Hepatic stellate cell (primary cell): ENCODE data around the gene DISC1.
"Not testable (repeated sequence)": the region's sequence is repeated elsewhere in the genome, so short reads cannot be mapped to it uniquely, and the experiment has no call there.

Experiments used
- DNase-seq: peaks from one replicate; pipeline ENCODE4 v3.0.0; 2011; ENCODE audit warnings: low spot score

Gene DISC1

DNA sequence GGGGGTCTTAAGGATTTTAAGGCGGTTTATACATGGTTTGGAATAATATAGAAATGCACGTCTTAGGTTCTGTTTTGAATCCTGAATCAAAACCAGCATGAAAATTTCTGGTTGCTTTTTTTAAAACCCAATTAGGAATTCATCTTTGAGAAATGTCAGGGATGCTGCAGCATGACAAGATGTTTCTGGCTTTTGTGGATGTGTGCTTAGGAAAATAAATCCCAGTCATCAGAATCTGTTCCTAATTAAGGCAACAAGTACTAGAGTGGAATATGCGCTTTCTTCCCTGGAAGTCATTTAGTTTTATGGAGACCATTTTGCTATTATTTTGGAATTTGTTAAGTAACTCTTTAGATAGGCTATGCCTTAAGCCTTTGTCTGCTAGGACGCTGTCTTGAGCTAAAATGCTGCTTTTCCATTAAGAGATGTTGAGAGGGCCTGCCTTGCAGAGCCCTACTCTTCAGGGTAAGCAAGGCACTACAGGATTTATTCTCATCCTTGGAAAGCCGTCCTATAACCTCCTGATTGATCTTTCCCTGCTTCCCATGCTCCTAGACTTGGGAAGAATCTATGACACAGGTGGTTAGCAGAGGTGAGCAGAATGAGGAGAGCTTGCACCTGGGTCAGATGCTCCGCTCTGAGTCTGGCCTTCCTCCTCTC, 332.8 kb downstream of the DISC1 start:
- DNase-seq: no peak

DNA sequence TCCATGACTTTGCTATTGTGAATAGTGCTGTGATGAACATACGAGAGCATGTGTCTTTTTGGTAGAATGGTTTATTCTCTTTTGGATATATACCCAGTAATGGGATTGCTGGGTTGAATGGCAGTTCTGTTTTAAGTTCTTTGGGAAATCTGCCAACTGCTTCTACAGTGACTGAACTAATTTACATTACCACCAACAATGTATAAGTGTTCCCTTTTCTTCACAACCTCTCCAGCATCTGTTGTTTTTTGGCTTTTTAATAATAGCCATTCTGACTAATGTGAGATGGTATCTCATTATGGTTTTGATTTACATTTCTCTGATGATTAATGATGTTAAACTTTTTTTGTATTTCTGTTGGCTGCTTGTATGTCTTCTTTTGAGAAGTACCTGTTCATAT, 335.2 kb downstream of the DISC1 start:
- not testable (repeated sequence) for DNase-seq

DNA sequence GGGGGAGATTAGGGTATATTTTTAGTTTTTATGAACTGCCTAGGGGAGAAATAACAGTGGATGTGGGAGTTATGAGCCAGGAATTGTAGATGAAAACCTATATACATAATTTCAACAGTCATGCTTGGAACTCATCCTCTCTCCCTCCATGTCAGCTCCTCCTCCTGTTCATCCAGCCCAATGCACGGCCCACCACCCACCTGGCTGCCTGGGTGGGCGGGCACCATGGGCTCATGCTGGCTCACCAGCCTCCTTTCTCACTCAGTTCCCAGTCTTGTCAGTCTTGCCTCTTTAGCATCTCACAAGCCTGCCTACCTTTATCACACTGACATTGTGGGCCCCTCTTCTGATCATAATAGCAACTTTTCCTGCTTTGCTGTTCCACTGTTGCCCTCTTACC, 336.0 kb downstream of the DISC1 start:
- DNase-seq: no peak

DNA sequence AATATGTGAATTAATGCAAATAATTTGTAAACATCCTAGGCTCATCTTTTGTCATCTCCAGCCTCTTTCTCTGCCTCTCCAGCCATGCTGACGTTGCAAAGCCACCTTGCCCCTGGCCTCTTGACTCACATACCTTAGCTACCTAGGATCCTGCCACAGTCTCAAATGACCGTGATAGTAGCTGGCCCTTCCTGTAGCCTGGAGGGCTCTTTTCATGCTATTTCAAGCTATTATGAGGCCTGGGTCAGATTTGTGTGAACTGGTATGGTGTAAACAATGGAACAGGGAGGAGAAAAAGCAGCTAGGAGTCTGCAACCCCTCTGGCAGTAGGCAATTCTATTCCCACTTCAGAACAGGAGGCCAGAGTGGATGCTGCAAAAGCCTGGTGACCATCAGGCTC, 337.7 kb downstream of the DISC1 start:
- DNase-seq: no peak

DNA sequence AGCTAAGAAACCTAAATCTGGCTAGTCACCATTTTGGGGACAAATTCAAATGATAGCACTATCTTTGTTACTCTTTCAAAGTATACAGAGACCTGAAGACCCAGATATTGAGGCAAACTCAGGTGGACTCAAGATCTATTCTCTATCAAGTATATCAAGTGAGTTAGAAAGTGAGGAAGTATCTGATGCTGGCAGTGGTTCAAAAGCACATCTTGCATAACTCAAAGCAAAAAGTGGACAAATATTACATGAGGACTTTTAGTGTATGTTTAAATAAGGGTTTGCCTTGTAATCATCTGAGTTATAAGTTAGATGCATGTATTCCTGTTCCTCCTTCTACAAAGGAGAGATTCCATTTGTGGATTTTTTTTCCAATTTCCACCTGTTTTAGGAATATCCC, 338.4 kb downstream of the DISC1 start:
- no peak for DNase-seq

DNA sequence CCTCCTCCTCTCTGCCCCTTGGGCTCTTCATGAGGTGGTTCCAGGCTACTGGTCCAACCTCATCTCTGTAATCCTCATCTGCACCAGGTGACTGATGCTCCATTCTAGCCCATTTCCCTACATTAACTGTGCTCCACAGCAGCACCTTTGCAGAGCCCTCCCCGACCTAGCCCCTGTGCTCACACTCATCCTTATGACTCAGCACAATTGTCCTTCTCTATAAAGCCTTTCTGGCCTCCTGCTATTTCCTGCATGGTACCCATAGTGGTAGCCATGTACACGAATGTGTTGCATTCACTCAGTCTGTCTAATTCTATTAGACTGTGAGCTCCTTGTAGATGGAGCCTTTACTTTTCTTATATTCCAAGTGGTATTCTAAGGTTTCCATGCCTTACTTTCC, 339.0 kb downstream of the DISC1 start:
- DNase-seq: no peak

DNA sequence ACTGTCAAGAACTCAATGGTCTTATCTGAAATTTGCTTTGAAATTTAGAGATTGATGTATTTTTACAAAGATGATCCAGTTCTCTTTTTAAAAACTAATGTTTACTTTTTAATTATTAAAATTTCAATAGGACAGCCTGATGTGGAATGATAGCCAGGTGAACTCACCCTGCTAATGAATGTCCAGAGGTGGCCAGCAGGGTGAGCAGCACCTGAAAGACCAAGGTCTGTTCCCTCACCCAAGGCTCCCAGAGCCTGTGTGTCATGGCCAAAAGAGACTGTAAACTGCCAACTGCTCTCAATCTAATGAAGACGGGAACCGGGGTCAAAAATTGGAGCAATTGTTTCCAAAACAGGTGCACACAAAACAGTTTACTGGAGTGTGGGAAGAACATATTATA, 340.4 kb downstream of the DISC1 start:
- DNase-seq: no peak

DNA sequence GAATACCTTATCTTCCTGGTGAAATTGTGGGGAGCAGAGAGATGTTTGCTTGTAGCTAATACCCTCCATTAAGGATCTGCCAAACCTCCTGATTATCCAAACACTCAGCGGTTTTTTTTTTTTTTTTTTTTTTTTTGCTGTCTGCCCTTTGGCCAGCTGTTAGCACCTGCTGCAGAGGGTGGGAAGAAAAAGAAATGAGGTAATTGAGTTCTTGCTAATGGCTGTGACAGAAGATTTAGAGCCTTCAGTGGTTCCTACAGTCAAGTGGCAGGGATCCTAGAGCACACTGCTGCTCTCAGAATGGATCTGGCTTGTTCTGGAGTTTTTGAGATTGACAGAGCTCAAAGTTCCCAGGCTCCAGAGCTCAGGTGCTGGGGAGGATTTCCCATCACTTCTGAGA, 342.5 kb downstream of the DISC1 start:
- DNase-seq: no peak

DNA sequence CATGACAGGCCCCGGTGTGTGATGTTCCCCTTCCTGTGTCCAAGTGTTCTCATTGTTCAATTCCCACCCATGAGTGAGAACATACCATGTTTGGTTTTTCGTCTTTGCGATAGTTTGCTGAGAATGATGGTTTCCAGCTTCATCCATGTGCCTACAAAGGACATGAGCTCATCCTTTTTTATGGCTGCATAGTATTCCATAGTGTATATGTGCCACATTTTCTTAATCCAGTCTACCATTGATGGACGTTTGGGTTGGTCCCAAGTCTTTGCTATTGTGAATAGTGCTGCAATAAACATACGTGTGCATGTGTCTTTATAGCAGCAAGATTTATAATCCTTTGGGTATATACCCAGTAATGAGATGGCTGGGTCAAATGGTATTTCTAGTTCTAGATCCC, 343.2 kb downstream of the DISC1 start:
- not testable (repeated sequence) for DNase-seq

DNA sequence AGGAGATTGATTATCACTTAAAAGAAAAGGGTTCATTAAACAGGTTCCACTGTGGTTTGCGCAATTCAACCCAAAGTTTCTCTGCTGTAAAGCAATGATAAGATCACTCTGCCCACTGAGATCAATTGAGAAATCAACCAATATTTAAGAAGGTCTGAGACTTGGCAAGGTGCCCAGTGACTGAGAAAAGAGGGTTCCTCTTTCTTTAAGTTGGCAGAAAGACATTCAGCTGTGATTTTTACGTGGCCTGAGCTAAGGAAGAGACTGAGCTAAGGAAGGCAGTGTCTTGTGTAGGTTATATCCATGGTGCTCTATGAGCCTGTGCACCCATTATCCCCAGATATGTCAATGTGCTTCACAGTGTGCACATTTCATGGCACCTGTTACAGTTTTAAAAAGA, 344.1 kb downstream of the DISC1 start:
- no peak for DNase-seq

DNA sequence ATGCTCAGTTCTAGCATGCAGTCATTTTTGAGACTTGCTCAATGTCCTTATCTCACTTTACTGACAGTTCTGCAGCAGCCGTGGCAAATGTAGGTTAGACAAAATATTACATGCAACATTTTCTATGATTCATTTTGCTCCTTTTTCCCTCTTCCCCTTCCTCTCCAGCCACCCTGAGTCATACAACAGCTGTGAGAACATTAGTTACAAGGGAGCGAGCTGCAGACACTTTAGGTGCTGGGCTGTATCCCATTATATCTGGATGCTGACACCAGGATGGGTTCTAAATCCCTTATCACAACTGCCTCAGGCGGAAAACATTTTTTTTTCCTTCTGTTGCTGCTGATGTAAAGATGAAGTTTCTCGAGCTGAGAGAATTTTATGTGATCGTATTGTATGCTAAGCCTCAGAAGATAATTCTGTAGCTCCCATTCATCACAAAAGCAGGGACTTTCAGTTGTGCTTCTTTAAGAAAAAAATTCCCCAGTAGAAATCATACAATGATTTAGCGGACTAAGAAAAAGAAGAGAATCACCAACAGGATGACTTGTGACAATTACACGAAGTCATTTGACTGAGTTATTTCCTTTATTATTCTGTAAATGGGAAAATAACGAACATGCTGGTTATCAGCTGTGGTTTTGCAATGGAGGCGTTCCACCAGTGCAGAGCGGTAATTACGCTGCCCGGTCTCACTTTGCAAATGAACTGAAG, 345.0 kb downstream of the DISC1 start:
- DNase-seq: no peak

DNA sequence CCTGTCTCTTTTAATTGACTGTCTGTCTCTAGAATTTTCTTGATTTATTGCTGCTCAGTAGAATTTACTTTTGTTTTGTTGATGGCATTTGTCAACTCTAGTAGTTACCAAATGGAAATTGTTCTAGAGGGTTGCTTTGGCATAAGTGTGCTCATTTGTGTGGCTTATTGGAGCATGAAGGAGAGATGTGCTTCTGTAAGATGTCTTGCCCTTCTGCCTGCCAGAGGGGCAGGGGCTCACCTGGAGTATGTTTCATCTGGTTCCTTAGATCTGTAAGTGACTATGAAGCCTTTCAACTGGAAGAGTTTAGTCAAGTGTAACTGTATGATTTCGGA, 345.5 kb downstream of the DISC1 start:
- DNase-seq: no peak

DNA sequence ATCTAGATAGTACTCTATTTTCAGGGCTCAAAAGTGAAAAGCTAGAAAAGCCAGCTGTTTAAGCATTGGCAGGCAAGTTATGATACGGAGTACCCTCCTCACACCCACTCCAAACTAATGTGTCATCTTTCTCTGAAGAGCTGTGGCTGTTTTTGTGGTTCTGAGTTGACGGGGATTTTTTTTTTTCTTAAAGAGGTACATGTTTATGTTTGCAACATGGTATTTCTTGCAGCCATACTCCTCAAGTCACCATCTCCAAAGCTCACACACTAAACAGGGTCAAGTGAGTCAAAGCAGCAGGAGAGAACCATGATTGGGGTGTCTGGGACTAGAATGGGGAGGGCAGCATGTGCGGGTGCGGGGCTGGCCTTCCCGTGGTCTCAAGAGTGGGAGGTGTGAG, 347.2 kb downstream of the DISC1 start:
- no peak for DNase-seq

DNA sequence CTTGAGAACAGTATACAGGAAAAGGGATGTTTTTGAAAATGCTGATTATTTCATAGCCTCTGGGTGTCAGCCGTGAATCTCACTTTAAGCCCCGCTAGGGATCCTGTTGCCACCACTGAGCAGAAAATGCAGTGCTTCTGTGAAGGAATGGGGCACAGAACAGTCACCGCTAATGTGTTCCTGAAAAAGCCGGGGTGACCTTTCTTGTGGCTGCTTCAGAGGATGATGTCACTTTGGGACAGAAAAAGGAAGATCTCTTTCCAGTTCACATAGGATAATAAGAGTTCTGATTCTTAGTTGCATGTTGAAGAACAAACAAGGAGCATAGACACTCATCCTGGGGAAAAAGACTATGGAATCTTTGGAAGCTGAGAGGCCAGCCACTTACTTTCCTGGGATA, 349.6 kb downstream of the DISC1 start:
- no peak for DNase-seq

DNA sequence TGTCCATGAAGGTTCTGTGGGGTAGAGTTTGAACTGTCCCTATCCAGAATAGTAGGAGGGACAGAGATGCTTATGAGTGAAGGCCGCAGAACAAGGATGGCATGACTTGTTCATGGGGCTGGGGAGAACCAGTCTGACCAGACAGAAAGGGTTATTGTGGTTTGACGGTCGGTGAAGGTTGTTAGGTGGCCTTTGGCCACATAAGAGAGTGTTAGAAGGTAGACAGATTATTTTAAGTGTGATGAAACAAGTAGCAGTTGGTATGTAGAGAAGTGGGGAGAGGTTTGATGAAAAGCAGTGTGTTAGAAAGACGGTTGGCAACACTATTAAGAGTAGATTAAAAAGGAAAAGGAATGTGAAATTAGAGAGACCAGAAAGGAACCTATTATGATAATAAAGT, 355.1 kb downstream of the DISC1 start:
- DNase-seq: no peak

DNA sequence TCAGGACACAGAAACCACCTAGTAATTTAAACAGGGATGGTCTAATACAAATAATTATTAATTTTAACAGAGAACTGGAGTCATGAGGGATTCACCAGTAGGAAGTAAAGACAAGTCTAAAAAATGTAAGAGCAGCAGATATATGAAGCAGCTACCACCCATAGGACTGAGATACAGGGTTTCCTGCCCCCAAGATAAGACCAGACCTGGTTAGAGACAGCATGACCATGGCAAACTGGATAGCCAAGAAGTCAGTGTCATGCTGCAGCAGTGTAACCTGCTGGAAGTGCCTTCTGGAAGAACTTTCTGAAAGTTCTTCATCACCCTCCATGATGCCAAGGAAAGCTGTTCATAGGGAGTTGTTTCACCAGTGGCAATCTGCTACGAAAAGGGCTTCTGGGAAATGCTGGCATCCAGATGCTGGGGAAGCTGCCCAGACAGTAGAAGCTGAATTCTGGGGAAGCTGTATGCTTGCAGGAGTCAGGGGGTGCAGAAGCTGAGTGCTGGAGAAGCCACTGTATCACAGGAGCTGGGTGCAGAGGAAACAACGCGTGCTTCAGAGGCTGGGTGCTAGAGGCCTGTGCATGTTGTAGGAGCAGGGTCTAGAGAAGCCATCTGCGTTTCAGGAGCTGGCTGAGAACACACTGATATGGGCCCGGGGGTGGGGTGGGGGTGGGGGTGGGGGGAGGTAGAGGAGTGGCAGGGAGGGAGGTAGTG, 356.4 kb downstream of the DISC1 start:
- DNase-seq: no peak

DNA sequence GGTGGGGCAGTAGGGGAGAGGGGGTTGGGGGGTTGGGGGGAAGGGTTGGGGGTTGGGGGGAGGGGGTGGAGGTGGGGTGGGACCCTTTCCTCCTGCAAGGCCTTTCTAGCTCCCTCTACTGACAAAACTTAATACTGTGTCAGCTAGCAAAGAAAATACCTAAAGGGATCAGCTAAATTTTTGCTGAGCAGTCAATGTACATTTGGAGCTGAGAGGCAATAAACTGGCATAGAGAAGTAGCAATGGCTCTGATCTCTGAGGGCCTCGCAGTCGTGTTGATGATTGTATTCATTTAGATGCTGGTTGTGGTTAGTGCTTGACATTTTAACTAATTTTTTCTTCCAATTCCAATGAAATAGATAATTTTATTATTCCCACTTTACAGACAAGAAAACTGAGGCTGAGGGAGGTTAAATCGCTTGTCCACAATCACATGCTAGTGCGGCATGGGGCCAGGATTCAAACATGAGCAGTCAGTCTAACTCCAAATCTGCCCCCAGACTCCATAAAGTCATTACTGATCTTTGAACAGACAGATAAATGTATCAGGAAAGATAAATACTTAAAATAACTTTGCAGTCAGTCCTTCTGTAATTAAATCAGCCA, 357.1 kb downstream of the DISC1 start:
- DNase-seq: no peak

DNA sequence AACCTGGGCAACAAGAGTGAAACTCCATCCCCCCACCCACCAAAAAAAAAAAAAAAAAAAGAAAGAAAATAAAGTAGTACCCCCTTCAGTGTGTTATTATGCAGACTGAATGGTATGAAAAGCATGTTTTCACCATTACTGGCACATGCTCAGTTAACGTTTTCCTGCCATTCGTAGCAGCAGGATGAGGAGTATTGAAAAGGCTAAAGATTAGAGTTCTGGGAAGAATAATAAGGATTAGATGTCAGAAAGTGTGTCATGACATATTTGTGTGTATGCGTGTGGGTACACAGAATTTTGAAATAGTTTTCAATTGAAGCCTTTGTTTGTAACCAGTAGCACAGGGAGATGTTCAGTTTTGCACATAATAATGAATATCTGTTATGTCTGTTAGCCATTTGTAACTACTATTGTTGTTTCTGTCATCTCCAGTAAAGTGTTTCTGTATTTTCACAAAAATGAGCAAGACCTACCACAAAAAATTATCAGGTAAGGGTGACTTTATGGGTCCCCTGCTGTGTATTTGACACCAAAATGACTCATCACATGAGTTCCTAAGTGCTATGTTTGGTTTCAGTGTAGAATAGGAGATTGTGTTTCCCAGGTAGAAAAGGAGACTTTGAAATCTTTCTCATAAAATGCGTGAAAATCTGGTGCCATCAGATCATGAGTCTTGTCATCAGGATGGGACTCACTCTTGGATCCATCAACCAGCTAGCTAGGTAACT, 358.9 kb downstream of the DISC1 start:
- no peak for DNase-seq

DNA sequence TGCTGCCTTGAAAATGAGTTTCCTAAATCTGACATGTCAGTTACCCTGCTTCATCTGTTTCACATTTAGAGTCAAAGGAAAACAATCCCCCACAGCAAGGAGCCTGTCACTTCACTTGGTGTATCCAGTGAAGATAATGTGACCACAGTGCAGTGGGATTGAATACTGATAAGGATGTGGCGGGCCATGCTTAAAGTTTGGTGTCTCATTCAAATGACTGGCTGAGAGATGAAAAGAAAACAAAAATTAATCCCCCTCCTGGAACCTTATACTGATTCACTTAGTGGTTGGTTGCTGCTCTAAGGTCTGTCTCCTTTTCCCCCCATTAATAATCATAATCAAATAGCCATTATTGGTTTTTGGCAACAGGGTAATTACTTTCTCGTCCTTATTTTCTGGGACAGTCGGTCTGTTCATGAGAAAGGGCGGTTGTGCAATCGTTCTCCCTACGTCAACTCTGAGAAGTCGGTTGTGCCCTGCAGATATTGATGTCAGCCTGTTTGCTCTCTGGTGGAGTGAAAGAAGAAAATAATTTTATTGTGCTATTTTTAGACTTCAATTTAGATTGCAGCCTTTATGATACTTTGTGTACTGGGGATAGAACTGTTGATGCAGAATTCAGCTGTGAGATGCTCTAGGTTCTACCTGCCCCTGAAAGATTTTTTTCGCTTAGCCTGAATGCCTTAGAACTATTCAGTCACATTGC, 360.2 kb downstream of the DISC1 start:
- DNase-seq: no peak

DNA sequence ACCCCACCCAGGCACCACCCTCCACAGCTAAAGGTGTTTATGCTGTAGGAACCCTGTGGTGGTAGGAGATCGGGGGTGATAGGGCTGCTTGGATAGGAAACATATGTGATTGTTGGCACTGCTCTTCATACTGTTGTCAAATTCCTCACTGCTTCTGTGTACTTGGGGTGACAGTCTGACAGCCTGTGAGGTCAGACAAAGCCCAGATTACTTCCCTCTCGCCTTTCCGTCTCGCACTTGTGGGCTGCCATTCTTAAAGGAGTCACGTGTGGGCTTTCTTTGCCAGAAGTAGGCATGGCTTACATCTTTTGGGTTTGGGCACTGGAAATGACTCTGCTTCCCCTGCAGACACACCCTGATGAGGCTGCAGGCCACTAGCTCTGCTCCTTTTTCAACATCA, 363.8 kb downstream of the DISC1 start:
- no peak for DNase-seq

DNA sequence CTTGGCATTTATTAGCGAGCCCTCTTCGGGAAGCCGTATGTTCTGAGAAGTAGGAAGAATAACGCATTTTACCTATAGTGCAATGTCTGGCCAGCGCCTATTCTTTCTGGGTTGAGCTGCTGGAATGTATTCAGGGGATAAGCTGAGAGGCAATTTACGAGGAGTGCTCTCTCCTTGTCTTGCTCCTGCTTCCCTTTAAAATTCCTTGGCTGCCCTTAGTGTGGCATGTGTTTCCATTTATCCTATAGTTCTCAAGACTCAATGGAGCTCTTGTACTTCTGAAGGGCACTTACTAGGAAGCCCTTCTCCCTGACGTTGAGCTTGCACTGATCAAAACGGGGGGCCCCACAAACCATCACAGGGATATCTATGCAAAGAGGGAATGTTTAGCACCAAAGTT, 364.6 kb downstream of the DISC1 start:
- DNase-seq: no peak

DNA sequence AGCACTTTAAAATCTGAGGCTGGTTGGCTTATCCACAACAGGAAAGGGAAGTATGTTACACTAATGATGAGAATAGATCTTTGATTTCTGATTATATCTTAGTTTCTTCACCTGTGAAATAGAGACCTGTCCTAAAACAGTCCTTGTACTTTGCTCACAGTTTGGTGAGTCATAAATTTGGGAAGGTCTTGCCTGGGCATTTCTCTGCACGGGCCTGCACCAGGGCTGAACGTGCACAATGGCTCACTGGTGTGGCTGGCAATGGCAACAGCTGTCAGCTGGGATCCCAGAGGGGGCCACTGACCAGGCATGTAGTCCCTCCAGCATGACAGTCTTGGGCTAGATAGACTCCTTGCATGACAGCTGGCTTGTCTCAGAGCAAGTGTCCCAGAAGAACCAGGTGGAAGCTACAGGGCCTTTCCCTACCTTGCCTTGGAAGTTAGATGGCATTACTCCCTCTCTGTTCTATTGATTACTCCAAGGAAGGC, 367.4 kb downstream of the DISC1 start:
- DNase-seq: no peak
